LNCAP (cell line): Measurements from ENCODE around the gene SUSD6.

Experiments
- CTCF ChIP-seq: fragments of 450-650 bp; IDR thresholded peaks from 2 replicates; pipeline ENCODE4 v1.5.1; 2017; ENCODE audit warnings: mild to moderate bottlenecking

Gene SUSD6

GRCh38 chr14:69754487-69754886 lies 143.1 kb downstream of the SUSD6 start:
- TF ChIP-seq CTCF = no peak

- no peak for TF ChIP-seq CTCF
Observed at GRCh38 chr14:69755296-69755695, 143.9 kb downstream of the SUSD6 start.

- no peak for TF ChIP-seq CTCF
Observed at GRCh38 chr14:69755784-69756183, 144.4 kb downstream of the SUSD6 start.

- TF ChIP-seq CTCF = no peak
Observed at GRCh38 chr14:69756298-69756697, 144.9 kb downstream of the SUSD6 start.

- no peak for TF ChIP-seq CTCF
Observed at GRCh38 chr14:69760810-69761209, 149.4 kb downstream of the SUSD6 start.

- TF ChIP-seq CTCF = no peak
Observed at GRCh38 chr14:69763761-69764510, 152.5 kb downstream of the SUSD6 start.
